ENCODE data around the gene USP54. TPM values are rescaled to one million over a fixed set of nuclear protein-coding genes. Genes with fewer than 3 reads are reported as not detected.

Gene USP54
- total and polyA plus RNA-seq, 2 of the 13 experiments (the other 11 are each of a cell fraction or from before 2014, with no cell fraction given) = 18.1 to 25.0 TPM

DNA sequence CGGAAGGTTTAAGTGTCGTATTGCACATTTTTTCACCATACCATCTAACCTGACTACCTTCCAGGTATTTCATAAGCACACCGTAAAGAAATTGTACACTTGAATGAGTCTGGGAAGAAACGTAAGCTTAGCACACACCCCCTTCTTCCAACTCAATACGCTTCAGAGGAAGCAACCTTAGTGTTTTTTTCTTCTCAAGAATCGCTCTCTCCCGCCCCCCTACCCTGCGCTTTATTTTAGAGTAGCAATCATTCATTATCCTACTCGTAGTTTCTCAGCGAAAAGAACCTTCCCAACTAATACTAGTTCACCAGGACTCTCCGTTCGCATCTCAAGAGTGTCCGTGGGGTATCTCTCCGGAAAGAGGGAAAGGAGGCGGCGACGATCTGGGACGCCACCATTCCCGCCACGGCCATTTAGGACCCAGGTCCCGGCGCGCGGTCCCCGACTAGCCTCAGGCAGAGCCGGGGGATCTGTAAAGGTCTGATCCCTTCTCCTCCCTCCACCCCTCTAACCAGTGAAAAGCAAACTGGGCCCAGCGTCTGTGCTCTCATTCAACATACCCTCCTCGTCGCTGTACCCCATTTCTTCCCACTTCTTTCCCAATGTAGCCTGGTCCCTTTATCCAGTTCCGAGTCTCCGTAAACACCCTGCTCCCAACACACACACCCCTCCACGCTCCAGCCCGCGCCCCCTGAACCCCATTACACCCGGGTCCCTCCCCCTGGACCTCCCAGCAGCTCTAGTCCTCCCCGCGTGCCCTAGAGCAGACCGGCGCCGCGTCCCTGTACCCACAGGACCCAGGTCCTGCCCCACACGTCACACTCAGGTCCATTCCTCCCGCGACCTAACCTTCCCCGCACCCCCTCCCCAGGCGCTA is 34.1 kb upstream of the USP54 start (continued):
- TF ChIP-seq, protein P1, sequence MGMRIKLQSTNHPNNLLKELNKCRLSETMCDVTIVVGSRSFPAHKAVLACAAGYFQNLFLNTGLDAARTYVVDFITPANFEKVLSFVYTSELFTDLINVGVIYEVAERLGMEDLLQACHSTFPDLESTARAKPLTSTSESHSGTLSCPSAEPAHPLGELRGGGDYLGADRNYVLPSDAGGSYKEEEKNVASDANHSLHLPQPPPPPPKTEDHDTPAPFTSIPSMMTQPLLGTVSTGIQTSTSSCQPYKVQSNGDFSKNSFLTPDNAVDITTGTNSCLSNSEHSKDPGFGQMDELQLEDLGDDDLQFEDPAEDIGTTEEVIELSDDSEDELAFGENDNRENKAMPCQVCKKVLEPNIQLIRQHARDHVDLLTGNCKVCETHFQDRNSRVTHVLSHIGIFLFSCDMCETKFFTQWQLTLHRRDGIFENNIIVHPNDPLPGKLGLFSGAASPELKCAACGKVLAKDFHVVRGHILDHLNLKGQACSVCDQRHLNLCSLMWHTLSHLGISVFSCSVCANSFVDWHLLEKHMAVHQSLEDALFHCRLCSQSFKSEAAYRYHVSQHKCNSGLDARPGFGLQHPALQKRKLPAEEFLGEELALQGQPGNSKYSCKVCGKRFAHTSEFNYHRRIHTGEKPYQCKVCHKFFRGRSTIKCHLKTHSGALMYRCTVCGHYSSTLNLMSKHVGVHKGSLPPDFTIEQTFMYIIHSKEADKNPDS (CRISPR knock-in tag; IDR thresholded peaks at IDR 0.05) = no peak
- TF ChIP-seq ZNF570 (CRISPR knock-in tag; IDR thresholded peaks at IDR 0.05; ENCODE audit: borderline replicate concordance) (no peak), ZNF337 (CRISPR knock-in tag; IDR thresholded peaks at IDR 0.05; ENCODE audit: borderline replicate concordance, low read depth) (no peak), ZNF451 (CRISPR knock-in tag; IDR thresholded peaks at IDR 0.05) (no peak), SOX5 (CRISPR knock-in tag; IDR thresholded peaks at IDR 0.05; ENCODE audit: borderline replicate concordance) (no peak), ZNF777 (CRISPR knock-in tag; IDR thresholded peaks at IDR 0.05) (no peak)
- TF ChIP-seq, protein P2, sequence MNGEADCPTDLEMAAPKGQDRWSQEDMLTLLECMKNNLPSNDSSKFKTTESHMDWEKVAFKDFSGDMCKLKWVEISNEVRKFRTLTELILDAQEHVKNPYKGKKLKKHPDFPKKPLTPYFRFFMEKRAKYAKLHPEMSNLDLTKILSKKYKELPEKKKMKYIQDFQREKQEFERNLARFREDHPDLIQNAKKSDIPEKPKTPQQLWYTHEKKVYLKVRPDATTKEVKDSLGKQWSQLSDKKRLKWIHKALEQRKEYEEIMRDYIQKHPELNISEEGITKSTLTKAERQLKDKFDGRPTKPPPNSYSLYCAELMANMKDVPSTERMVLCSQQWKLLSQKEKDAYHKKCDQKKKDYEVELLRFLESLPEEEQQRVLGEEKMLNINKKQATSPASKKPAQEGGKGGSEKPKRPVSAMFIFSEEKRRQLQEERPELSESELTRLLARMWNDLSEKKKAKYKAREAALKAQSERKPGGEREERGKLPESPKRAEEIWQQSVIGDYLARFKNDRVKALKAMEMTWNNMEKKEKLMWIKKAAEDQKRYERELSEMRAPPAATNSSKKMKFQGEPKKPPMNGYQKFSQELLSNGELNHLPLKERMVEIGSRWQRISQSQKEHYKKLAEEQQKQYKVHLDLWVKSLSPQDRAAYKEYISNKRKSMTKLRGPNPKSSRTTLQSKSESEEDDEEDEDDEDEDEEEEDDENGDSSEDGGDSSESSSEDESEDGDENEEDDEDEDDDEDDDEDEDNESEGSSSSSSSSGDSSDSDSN (CRISPR knock-in tag; IDR thresholded peaks at IDR 0.05) = peak; percentile 47; the same call in 1 of the 2 replicates
- TF ChIP-seq, protein P3, sequence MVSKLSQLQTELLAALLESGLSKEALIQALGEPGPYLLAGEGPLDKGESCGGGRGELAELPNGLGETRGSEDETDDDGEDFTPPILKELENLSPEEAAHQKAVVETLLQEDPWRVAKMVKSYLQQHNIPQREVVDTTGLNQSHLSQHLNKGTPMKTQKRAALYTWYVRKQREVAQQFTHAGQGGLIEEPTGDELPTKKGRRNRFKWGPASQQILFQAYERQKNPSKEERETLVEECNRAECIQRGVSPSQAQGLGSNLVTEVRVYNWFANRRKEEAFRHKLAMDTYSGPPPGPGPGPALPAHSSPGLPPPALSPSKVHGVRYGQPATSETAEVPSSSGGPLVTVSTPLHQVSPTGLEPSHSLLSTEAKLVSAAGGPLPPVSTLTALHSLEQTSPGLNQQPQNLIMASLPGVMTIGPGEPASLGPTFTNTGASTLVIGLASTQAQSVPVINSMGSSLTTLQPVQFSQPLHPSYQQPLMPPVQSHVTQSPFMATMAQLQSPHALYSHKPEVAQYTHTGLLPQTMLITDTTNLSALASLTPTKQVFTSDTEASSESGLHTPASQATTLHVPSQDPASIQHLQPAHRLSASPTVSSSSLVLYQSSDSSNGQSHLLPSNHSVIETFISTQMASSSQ (IDR thresholded peaks at IDR 0.05; ENCODE audit: low read depth) = no peak
- TF ChIP-seq, protein P3 (CRISPR knock-in tag; IDR thresholded peaks at IDR 0.05; ENCODE audit: borderline replicate concordance) = no peak
